MM.1S (cell line): ENCODE data around the gene CELF4.

ENCODE experiments used
- DNase-seq: peaks from one replicate; pipeline ENCODE4 v3.0.0-alpha.2; 2015
- H2AFZ ChIP-seq: fragments of 300-600 bp; sonication (generic); 2 replicates; pipeline ENCODE4 v1.6.0; 2016; ENCODE audit warnings: antibody characterized with exemption, low read length
- H3F3A ChIP-seq: fragments of 300-600 bp; sonication (generic); 2 replicates; pipeline ENCODE4 v1.6.1; 2016; ENCODE audit warnings: mild to moderate bottlenecking, antibody characterized with exemption, low read length, moderate library complexity, mixed read lengths; ENCODE audit not compliant: insufficient read depth
- H3K27ac ChIP-seq: fragments of 300-600 bp; sonication (generic); 2 replicates; pipeline ENCODE4 v1.5.1; 2016; ENCODE audit warnings: mild to moderate bottlenecking, low read length
- H3K27me3 ChIP-seq: fragments of 300-600 bp; sonication (generic); replicated peaks from 2 replicates; pipeline ENCODE4 v1.6.0; 2016; ENCODE audit warnings: low read length; ENCODE audit not compliant: insufficient read depth
- H3K36me3 ChIP-seq: fragments of 300-600 bp; sonication (generic); replicated peaks from 2 replicates; pipeline ENCODE4 v1.6.1; 2016; ENCODE audit warnings: mild to moderate bottlenecking, low read length, mixed read lengths; ENCODE audit not compliant: insufficient read depth
- H3K4me1 ChIP-seq: fragments of 300-600 bp; sonication (generic); 2 replicates; pipeline ENCODE4 v1.6.1; 2016; ENCODE audit warnings: low read length, mixed read lengths
- H3K4me2 ChIP-seq: fragments of 300-600 bp; sonication (generic); 2 replicates; pipeline ENCODE4 v1.6.0; 2016; ENCODE audit warnings: low read depth, low read length
- H3K4me3 ChIP-seq: fragments of 300-600 bp; sonication (generic); 2 replicates; pipeline ENCODE4 v1.5.1; 2016; ENCODE audit warnings: low read length, mixed read lengths
- H3K79me2 ChIP-seq: fragments of 300-600 bp; sonication (generic); 2 replicates; pipeline ENCODE4 v1.6.1; 2016; ENCODE audit warnings: mixed run types, low read length, mixed read lengths
- H3K9ac ChIP-seq: fragments of 300-600 bp; sonication (generic); 2 replicates; pipeline ENCODE4 v1.6.1; 2016; ENCODE audit warnings: low read length, mixed read lengths
- H3K9me2 ChIP-seq: fragments of 300-600 bp; sonication (generic); replicated peaks from 2 replicates; pipeline ENCODE4 v1.6.1; 2016; ENCODE audit warnings: mild to moderate bottlenecking, low read length, mixed read lengths; ENCODE audit not compliant: insufficient read depth
- H3K9me3 ChIP-seq: fragments of 300-600 bp; sonication (generic); replicated peaks from 2 replicates; pipeline ENCODE4 v1.6.1; 2016; ENCODE audit warnings: mild to moderate bottlenecking, low read length, mixed read lengths; ENCODE audit not compliant: insufficient read depth
- H4K20me1 ChIP-seq: fragments of 300-600 bp; sonication (generic); 2 replicates; pipeline ENCODE4 v1.6.1; 2016; ENCODE audit warnings: mild to moderate bottlenecking, low read length, moderate library complexity, mixed read lengths; ENCODE audit not compliant: insufficient read depth
- EZH2 ChIP-seq: fragments of 300-600 bp; sonication (generic); optimal IDR thresholded peaks from 2 replicates; pipeline ENCODE3; 2017; ENCODE audit warnings: low read depth, mild to moderate bottlenecking, antibody characterized with exemption, low read length, mixed read lengths
- EZH2phosphoT487 ChIP-seq: fragments of 300-600 bp; sonication (generic); IDR thresholded peaks from 2 replicates; pipeline ENCODE4 v1.6.1; 2018; ENCODE audit warnings: antibody characterized with exemption, low read length
- TF ChIP-seq, protein P1 (sequence below): fragments of 300-600 bp; sonication (generic); IDR thresholded peaks from 2 replicates; pipeline ENCODE4 v1.5.1; 2016; ENCODE audit warnings: antibody characterized with exemption, low read length, mixed read lengths

Gene CELF4

DNA sequence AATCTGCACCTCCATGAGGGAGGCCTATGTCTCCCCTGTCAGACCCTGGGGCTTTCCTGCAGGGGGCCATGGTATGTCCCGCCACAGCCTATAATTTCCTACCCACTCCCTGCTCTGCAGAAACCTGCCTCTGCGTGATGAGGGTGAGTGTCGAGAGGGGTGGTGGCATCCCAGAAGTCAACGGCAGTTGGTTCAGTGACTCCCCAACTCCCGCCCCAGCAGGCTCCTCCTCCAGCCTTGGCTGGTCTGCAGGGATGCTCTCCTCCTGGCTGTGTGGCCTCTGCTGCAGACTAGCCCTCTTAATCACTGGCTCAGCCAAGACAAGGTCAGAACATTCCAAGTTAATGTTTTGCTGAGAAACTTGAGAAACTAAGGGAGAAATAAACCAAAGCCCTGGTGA is 13.3 kb downstream of the CELF4 start:
- no peaks in the 10 kb centered on the region for H3K27me3 ChIP-seq
- H3K4me2 ChIP-seq = no peak overlapping the region

DNA sequence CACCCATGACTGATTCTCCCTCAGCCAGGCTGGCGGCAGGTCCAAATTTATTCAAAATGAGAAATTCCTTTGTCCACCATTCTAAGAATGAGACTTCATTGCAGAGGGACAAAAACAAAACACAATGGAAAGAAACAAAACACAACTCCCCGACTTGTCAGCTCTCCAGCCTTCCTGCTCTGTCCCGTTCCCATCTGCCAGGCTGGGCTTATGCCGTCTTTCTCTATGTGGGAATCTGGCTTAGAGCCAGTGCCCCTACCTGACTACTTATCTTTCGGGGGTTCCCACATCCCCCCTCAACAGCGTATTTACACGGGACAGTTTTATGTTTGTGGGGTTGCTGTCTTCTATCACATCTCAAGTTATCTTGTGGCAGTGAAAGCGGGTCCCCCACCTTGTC is 13.8 kb downstream of the CELF4 start:
- H3K4me2 ChIP-seq = no peak overlapping the region
- no peaks in the 10 kb centered on the region for H3K36me3 ChIP-seq
- H3K27me3 ChIP-seq = no peaks in the 10 kb centered on the region
- no peaks in the 10 kb centered on the region for H3K9me3 ChIP-seq
- H3K27ac ChIP-seq = no peak overlapping the region
- H3F3A ChIP-seq = no peaks in the 10 kb centered on the region
- H3K79me2 ChIP-seq = no peaks in the 10 kb centered on the region
- H2AFZ ChIP-seq = no peak overlapping the region
- H3K9me2 ChIP-seq = no peaks in the 10 kb centered on the region
- DNase-seq = no peak
- no peak overlapping the region for H3K4me3 ChIP-seq
- TF ChIP-seq, protein P1, sequence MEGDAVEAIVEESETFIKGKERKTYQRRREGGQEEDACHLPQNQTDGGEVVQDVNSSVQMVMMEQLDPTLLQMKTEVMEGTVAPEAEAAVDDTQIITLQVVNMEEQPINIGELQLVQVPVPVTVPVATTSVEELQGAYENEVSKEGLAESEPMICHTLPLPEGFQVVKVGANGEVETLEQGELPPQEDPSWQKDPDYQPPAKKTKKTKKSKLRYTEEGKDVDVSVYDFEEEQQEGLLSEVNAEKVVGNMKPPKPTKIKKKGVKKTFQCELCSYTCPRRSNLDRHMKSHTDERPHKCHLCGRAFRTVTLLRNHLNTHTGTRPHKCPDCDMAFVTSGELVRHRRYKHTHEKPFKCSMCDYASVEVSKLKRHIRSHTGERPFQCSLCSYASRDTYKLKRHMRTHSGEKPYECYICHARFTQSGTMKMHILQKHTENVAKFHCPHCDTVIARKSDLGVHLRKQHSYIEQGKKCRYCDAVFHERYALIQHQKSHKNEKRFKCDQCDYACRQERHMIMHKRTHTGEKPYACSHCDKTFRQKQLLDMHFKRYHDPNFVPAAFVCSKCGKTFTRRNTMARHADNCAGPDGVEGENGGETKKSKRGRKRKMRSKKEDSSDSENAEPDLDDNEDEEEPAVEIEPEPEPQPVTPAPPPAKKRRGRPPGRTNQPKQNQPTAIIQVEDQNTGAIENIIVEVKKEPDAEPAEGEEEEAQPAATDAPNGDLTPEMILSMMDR = no peak
- TF ChIP-seq EZH2phosphoT487 (no peak), EZH2 (no peak)
- H3K4me1 ChIP-seq = no peaks in the 10 kb centered on the region
- no peak overlapping the region for H3K9ac ChIP-seq
- H4K20me1 ChIP-seq = no peaks in the 10 kb centered on the region

More for the DNA sequence above, 13.3 kb downstream of the CELF4 start:
- Histone ChIP-seq H3K36me3 (no peaks in the 10 kb centered on the region), H3F3A (no peaks in the 10 kb centered on the region), H3K4me1 (no peaks in the 10 kb centered on the region), H3K9me2 (no peaks in the 10 kb centered on the region), H3K9ac (no peak overlapping the region), H3K27ac (no peak overlapping the region), H3K9me3 (no peaks in the 10 kb centered on the region), H4K20me1 (no peaks in the 10 kb centered on the region), H2AFZ (no peak overlapping the region), H3K4me3 (no peak overlapping the region), H3K79me2 (no peaks in the 10 kb centered on the region)
- no peak for DNase-seq
- TF ChIP-seq EZH2phosphoT487 (no peak), EZH2 (no peak)
- TF ChIP-seq, protein P1 = no peak

DNA sequence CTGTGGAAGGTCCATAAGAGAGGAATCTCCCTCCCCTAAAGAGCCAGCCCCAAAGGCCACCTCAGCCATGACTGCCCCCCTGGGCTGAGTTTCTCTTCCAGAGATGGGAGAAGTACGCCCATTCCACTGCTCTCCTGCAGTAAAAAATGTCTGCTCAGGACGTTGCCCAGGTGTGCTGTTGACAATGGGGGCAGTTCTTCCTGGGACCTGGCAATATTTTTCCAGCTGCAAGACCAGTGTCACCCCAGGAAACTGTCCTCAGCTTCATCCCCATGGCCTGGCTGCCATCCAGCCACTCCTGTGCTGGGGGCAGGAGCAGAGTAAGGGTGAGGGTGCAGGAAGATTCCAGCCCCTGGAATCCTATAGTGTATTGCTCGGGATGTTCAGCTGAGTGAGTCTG is 14.3 kb downstream of the CELF4 start:
- no peaks in the 10 kb centered on the region for H3K36me3 ChIP-seq
- no peaks in the 10 kb centered on the region for H3K27me3 ChIP-seq
- no peaks in the 10 kb centered on the region for H3F3A ChIP-seq
- no peak for DNase-seq
- H4K20me1 ChIP-seq = no peaks in the 10 kb centered on the region
- no peak overlapping the region for H3K4me3 ChIP-seq
- no peaks in the 10 kb centered on the region for H3K9me3 ChIP-seq
- no peak overlapping the region for H2AFZ ChIP-seq
- no peaks in the 10 kb centered on the region for H3K9me2 ChIP-seq
- no peaks in the 10 kb centered on the region for H3K79me2 ChIP-seq
- no peaks in the 10 kb centered on the region for H3K4me1 ChIP-seq
- no peak overlapping the region for H3K4me2 ChIP-seq
- H3K27ac ChIP-seq = no peak overlapping the region
- TF ChIP-seq EZH2phosphoT487 = no peak
- no peak for TF ChIP-seq EZH2
- no peak overlapping the region for H3K9ac ChIP-seq

DNA sequence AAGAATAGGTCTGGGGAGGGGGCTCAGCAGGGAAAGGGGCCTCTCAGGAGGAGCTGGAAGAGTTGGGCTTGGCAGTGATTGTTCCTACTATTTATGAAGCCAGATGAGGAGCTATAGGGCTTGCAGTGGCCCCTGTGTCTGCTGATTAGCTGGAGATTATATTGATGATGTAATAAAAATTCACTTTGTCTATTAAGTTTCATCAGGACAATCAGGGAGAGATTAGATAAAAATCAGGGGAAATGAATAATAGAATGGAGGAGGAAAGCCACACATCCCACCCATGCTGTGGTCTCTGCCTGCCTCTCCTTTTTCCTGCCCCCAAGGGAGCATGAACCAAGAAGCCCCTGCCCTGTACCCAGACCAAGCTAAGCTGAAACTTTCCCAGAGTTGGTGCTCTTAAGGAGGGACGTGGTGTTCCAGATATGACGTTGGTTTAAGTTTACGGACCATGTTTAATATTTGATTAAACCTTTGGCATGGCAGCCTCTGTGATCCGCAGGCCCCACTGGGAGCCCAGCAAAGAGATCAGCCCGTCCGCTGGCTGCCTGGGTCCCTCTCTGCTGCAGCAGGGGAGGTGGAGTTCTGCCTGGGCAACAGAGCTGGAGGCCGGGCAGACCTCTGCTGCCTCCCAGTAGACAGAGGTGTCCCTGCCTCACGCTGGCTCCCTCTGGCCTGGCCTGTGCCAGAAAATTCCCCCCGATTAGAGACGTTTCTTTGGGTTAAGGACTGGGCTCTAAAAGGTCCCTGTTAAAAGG is 15.3 kb downstream of the CELF4 start:
- TF ChIP-seq EZH2 = no peak
- TF ChIP-seq, protein P1 = no peak
- Histone ChIP-seq H3K4me1 (no peaks in the 10 kb centered on the region), H3K9me3 (no peaks in the 10 kb centered on the region), H3K9me2 (no peaks in the 10 kb centered on the region), H3K36me3 (no peaks in the 10 kb centered on the region), H4K20me1 (no peaks in the 10 kb centered on the region), H3K4me3 (no peak overlapping the region), H3K9ac (no peak overlapping the region), H3K79me2 (no peaks in the 10 kb centered on the region), H3K27ac (no peak overlapping the region), H3K27me3 (no peaks in the 10 kb centered on the region), H3K4me2 (no peak overlapping the region), H2AFZ (no peak overlapping the region), H3F3A (no peaks in the 10 kb centered on the region)
- DNase-seq = no peak
